Cardiac fibroblast (primary cell): Measurements from ENCODE around the gene LRBA.

ENCODE experiments used
- DNase-seq, 2 donors: peaks; one replicate each; pipeline versions ENCODE4 v3.0.0 to v3.0.0-alpha.2; 2010; ENCODE audit warnings: low read depth in 2 of 2
- H3K4me3 ChIP-seq, 2 donors: replicated peaks in 1 of 2; 1 replicate in 1 of 2; 2 replicates in 1 of 2; pipeline ENCODE4 v1.5.1; 2011; ENCODE audit warnings: low read depth in 2 of 2, low read length in 2 of 2, mild to moderate bottlenecking in 2 of 2, moderate library complexity in 1 of 2
- CTCF ChIP-seq: IDR thresholded peaks from one replicate; pipeline ENCODE4 v1.5.1; 2011; ENCODE audit warnings: low read depth, mild to moderate bottlenecking, low read length, inconsistent platforms

LRBA gene

GRCh38 chr4:150680651-150681050 is 334.4 kb downstream of the LRBA start:
- DNase-seq: no peak
- TF ChIP-seq CTCF: no peak
- H3K4me3 ChIP-seq: no peak overlapping the region

DNA sequence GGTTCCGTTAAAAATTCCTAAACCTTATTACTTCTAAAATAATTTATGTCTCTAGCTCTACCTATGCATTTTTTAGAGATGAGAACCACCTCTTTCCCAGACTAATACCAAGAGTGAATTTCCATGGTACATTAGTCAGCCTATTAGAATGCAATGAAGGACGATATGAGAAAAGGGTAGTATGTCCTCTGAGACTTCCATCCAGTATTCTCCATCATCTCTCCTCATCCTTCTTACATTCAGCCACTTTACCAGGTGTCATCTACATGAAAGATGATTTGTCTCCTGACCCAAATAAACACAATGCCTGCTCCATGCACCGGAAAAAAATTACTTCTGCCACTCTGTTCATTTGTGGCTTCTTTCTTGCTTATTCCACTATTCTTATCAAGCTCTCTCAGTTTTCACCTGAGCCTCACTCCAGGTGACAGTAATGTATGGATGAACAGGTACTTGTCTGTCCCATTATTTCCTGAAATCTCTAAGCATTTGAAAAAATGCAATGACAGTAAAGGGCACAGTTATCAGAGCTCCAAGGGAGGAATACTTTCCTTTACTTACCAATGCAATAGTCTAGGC is 335.2 kb downstream of the LRBA start:
- no peak for DNase-seq
- H3K4me3 ChIP-seq: no peak overlapping the region
- no peak for TF ChIP-seq CTCF

- DNase-seq: no peak
- no peak overlapping the region for H3K4me3 ChIP-seq
- no peak for TF ChIP-seq CTCF
These were observed 335.9 kb downstream of the LRBA start for GRCh38 chr4:150679018-150679764.

DNA sequence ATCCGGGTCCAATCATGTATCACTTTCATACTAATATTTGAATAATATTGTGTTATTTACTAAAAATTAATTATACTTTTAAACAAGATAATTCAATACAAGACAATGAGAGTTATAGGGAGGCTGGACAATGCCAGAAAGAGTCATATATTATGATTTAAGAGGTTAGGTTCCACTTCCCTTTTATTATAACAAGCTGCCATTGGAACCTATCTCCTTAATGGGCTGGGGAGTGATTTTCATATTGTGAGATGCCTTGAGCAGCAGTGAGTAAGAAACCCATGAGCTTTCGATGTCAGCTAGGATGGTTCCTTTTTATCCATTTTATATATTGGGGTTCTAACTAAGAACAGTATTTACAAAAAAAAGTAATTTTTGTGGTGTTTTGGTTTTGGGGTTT is 341.3 kb downstream of the LRBA start:
- TF ChIP-seq CTCF: no peak
- DNase-seq: no peak
- H3K4me3 ChIP-seq: no peak overlapping the region

- peak; percentile 1 for TF ChIP-seq CTCF
- DNase-seq: no peak
- H3K4me3 ChIP-seq: no peak overlapping the region
These were observed 346.3 kb downstream of the LRBA start for GRCh38 chr4:150668824-150669223.

DNA sequence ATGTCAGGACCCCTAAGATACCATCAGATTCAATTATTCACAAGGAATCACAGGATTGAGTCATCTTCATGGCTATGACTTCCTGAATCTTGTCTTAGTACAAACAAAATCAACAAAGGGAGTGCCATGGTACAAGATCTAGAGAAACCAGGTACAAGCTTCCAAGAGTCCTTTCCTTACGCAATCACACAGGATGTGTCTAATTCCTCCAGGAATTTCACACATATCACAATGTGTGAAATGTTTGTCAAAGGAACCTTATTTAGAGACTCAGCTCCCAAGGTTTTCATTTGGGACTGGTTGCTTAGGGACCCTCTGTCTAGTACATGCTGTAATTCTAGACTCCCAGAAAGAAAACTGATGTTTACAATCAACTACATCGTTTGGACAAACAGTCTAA is 350.1 kb downstream of the LRBA start:
- TF ChIP-seq CTCF: no peak
- DNase-seq: peak; percentile 48 to 66
- no peak overlapping the region for H3K4me3 ChIP-seq
